K562 (cell line): ENCODE results near the gene FIGNL1. TPM values are rescaled to one million over a fixed set of nuclear protein-coding genes. Genes with fewer than 3 reads are reported as not detected.

Experiments
- ARHGAP35 ChIP-seq: fragments of 450-650 bp; IDR thresholded peaks from 2 replicates; pipeline ENCODE4 v1.6.1; 2018; ENCODE audit not compliant: partially characterized antibody
- BHLHE40 ChIP-seq: IDR thresholded peaks from 2 replicates; pipeline ENCODE4 v1.6.1; 2011; ENCODE audit warnings: low read length, improper control_type of control experiment
- CHCHD3 ChIP-seq: fragments of 250-450 bp; sonication (Bioruptor Pico); IDR thresholded peaks from 2 replicates; pipeline ENCODE4 v2.1.2; 2022; ENCODE audit warnings: mild to moderate bottlenecking
- FOXJ2 ChIP-seq: fragments of 200-800 bp; sonication (Bioruptor generic); IDR thresholded peaks from 2 replicates; pipeline ENCODE4 v1.6.1; 2016; ENCODE audit warnings: missing genetic modification characterization, missing compliant biosample characterization
- FUS ChIP-seq: fragments of 200-400 bp; formaldehyde crosslinking; optimal IDR thresholded peaks from 2 replicates; pipeline ENCODE3; 2017; ENCODE audit warnings: low read depth, low read length
- HDAC1 ChIP-seq, 2 experiments: fragments of 450-650 bp; IDR thresholded peaks; 2 replicates each; pipeline ENCODE4 v1.6.1; 2016 to 2017; ENCODE audit warnings: inconsistent platforms in 1 of 2, mild to moderate bottlenecking in 1 of 2, moderate library complexity in 1 of 2
- HNRNPK ChIP-seq: fragments of 200-400 bp; formaldehyde crosslinking; IDR thresholded peaks from one replicate; pipeline ENCODE4 v1.6.1; 2018; ENCODE audit warnings: mild to moderate bottlenecking, low read depth, low read length; ENCODE audit not compliant: poor library complexity, severe bottlenecking
- JUNB ChIP-seq: fragments of 450-650 bp; formaldehyde crosslinking; conservative IDR thresholded peaks from 2 replicates; pipeline ENCODE4 v1.4.0; 2020; ENCODE audit warnings: mild to moderate bottlenecking
- KAT7 ChIP-seq: sonication (generic); formaldehyde crosslinking; IDR thresholded peaks from 2 replicates; pipeline ENCODE4 v1.8.0; 2022; ENCODE audit warnings: missing genetic modification reagents, mild to moderate bottlenecking, borderline replicate concordance
- KDM1A ChIP-seq, 2 experiments: fragments of 450-650 bp; IDR thresholded peaks; 2 replicates each; pipeline ENCODE4 v1.6.1; 2016; ENCODE audit warnings: mild to moderate bottlenecking in 2 of 2
- MEIS2 ChIP-seq: fragments of 450-650 bp; IDR thresholded peaks from 2 replicates; pipeline ENCODE4 v1.6.1; 2014; ENCODE audit warnings: mild to moderate bottlenecking; ENCODE audit not compliant: partially characterized antibody
- MLX ChIP-seq, 2 experiments: fragments of 450-650 bp in 1 of 2; sonication (generic) in 1 of 2; formaldehyde crosslinking; conservative IDR thresholded peaks; 2 replicates each; pipeline versions ENCODE4 v1.4.0 to v1.8.1; 2020 to 2022; ENCODE audit warnings: mild to moderate bottlenecking in 1 of 2, missing genetic modification reagents in 1 of 2
- NCOA1 ChIP-seq: fragments of 450-650 bp; IDR thresholded peaks from 2 replicates; pipeline ENCODE4 v1.6.1; 2016; ENCODE audit warnings: low read depth
- NELFE ChIP-seq: IDR thresholded peaks from 2 replicates; pipeline ENCODE4 v1.6.1; 2011; ENCODE audit warnings: mild to moderate bottlenecking; ENCODE audit not compliant: insufficient read depth, insufficient read length
- NRF1 ChIP-seq, 2 experiments: fragments of 450-650 bp; IDR thresholded peaks in 1 of 2; conservative IDR thresholded peaks in 1 of 2; 2 replicates each; pipeline ENCODE4 v1.6.1; 2014; ENCODE audit warnings: mild to moderate bottlenecking in 2 of 2
- RBM34 ChIP-seq: fragments of 200-400 bp; formaldehyde crosslinking; IDR thresholded peaks from 2 replicates; pipeline ENCODE4 v1.6.1; 2018; ENCODE audit warnings: low read length, borderline replicate concordance; ENCODE audit not compliant: insufficient read depth
- TEAD2 ChIP-seq: fragments of 450-650 bp; IDR thresholded peaks from 2 replicates; pipeline ENCODE4 v1.6.1; 2016; ENCODE audit warnings: missing genetic modification characterization, control low read depth, missing compliant biosample characterization
- WHSC1 ChIP-seq: IDR thresholded peaks from one replicate; pipeline ENCODE4 v1.6.1; 2012; ENCODE audit warnings: low read length, control low read depth, inconsistent platforms
- ZC3H4 ChIP-seq: sonication (generic); formaldehyde crosslinking; IDR thresholded peaks from 2 replicates; pipeline ENCODE4 v1.9.0; 2021; ENCODE audit warnings: missing genetic modification reagents, borderline replicate concordance
- ZNF12 ChIP-seq: sonication (generic); formaldehyde crosslinking; IDR thresholded peaks from 2 replicates; pipeline ENCODE4 v1.4.0; 2020; ENCODE audit warnings: mild to moderate bottlenecking, missing genetic modification reagents
- ZNF121 ChIP-seq: sonication (generic); formaldehyde crosslinking; conservative IDR thresholded peaks from 2 replicates; pipeline ENCODE4 v1.8.0; 2022; ENCODE audit warnings: missing genetic modification reagents
- ZNF143 ChIP-seq: sonication (generic); formaldehyde crosslinking; IDR thresholded peaks from 2 replicates; pipeline ENCODE4 v1.9.0; 2022; ENCODE audit warnings: mild to moderate bottlenecking, missing genetic modification reagents
- ZNF699 ChIP-seq: fragments of 250-450 bp; sonication (Bioruptor Pico); IDR thresholded peaks from 2 replicates; pipeline ENCODE4 v1.8.0; 2021; ENCODE audit warnings: mild to moderate bottlenecking, moderate library complexity; ENCODE audit not compliant: insufficient replicate concordance
- ZNF778 ChIP-seq: fragments of 450-650 bp; formaldehyde crosslinking; IDR thresholded peaks from 2 replicates; pipeline ENCODE4 v1.4.0; 2020; ENCODE audit warnings: mild to moderate bottlenecking, moderate library complexity
- polyA plus RNA-seq, 8 experiments: library from polyadenylated mRNA; depleted of rRNA in 4 of 8; stranded (reverse) in 5 of 8; unstranded in 3 of 8; fragments of >200 nt; fragmentation: Nextera tagmentation in 2 of 8; fragmentation: Illumina TruSeq in 1 of 8; extraction: Ambion mirVana in 2 of 8; extraction: Trizol in 1 of 8; gene quantifications; 2 replicates each; pipeline versions ENCODE4 v1.2.1 to v1.2.3, GENCODE V29; 2011 to 2014; ENCODE audit warnings: inconsistent platforms in 1 of 8, missing spikeins in 1 of 8
- total RNA-seq, 7 experiments: library from RNA; depleted of rRNA in 6 of 7; stranded (reverse); fragments of >200 nt in 6 of 7; fragmentation: Illumina TruSeq in 2 of 7; extraction: Trizol in 2 of 7; gene quantifications; 2 replicates each; pipeline versions ENCODE4 v1.2.1 to v1.2.3, GENCODE V29; 2011 to 2021; ENCODE audit warnings: low replicate concordance in 1 of 7
- TF ChIP-seq, protein P1 (sequence below): fragments of 450-650 bp; formaldehyde crosslinking; IDR thresholded peaks from 2 replicates; pipeline ENCODE4 v1.4.0; 2020; ENCODE audit warnings: mild to moderate bottlenecking, moderate library complexity
- TF ChIP-seq, protein P2 (sequence below): fragments of 250-450 bp; sonication (Bioruptor Pico); IDR thresholded peaks from 2 replicates; pipeline ENCODE4 v1.9.0; 2021; ENCODE audit warnings: mild to moderate bottlenecking
- TF ChIP-seq, protein P3 (sequence below): fragments of 450-650 bp; conservative IDR thresholded peaks from 2 replicates; pipeline ENCODE4 v1.6.1; 2016; ENCODE audit warnings: missing genetic modification characterization, low read depth, mild to moderate bottlenecking, control low read depth, missing compliant biosample characterization

Gene FIGNL1
- total and polyA plus RNA-seq, 9 of the 15 experiments (the other 6 are each of a cell fraction or from before 2014, with no cell fraction given), result 15.5 to 48.3 (median 27.6) TPM

GRCh38 chr7:50449881-50450589, at the start of gene FIGNL1 (continued):
- TF ChIP-seq FUS (no peak), ZNF12 (CRISPR knock-in tag) (no peak), MLX (CRISPR knock-in tag; conservative IDR thresholded peaks at IDR 0.05) (no peak), FOXJ2 (no peak), CHCHD3 (CRISPR knock-in tag) (no peak), KDM1A (IDR thresholded peaks at IDR 0.05) (no peak), NCOA1 (no peak), WHSC1 (no peak), MEIS2 (peak; percentile 84), ZNF143 (CRISPR knock-in tag) (no peak), ARHGAP35 (no peak), KAT7 (peak; percentile 75; the same call in 1 of the 2 replicates), TEAD2 (tag) (no peak), JUNB (CRISPR knock-in tag) (no peak), ZNF778 (CRISPR knock-in tag) (no peak), ZC3H4 (CRISPR knock-in tag) (no peak), BHLHE40 (peak; percentile 61), NRF1 (conservative IDR thresholded peaks at IDR 0.05 in 1 of 2, IDR thresholded peaks at IDR 0.05 in 1 of 2) (peak; percentile 97), ZNF121 (CRISPR knock-in tag) (no peak), NELFE (no peak), RBM34 (no peak), ZNF699 (CRISPR knock-in tag) (no peak), HDAC1 (IDR thresholded peaks at IDR 0.05) (peak in 1 of 2 experiments; percentile 92; a peak in 2 of 4 replicates), HNRNPK (no peak)
- TF ChIP-seq, protein P1, sequence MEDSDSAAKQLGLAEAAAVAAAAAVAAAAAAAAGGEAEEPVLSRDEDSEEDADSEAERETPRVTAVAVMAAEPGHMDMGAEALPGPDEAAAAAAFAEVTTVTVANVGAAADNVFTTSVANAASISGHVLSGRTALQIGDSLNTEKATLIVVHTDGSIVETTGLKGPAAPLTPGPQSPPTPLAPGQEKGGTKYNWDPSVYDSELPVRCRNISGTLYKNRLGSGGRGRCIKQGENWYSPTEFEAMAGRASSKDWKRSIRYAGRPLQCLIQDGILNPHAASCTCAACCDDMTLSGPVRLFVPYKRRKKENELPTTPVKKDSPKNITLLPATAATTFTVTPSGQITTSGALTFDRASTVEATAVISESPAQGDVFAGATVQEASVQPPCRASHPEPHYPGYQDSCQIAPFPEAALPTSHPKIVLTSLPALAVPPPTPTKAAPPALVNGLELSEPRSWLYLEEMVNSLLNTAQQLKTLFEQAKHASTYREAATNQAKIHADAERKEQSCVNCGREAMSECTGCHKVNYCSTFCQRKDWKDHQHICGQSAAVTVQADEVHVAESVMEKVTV, result peak; percentile 22; the same call in 1 of the 2 replicates
- TF ChIP-seq, protein P2, sequence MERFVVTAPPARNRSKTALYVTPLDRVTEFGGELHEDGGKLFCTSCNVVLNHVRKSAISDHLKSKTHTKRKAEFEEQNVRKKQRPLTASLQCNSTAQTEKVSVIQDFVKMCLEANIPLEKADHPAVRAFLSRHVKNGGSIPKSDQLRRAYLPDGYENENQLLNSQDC, result no peak
- TF ChIP-seq, protein P3, sequence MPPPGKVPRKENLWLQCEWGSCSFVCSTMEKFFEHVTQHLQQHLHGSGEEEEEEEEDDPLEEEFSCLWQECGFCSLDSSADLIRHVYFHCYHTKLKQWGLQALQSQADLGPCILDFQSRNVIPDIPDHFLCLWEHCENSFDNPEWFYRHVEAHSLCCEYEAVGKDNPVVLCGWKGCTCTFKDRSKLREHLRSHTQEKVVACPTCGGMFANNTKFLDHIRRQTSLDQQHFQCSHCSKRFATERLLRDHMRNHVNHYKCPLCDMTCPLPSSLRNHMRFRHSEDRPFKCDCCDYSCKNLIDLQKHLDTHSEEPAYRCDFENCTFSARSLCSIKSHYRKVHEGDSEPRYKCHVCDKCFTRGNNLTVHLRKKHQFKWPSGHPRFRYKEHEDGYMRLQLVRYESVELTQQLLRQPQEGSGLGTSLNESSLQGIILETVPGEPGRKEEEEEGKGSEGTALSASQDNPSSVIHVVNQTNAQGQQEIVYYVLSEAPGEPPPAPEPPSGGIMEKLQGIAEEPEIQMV, result no peak
